ENCODE results near the gene BTBD1. TPM values are rescaled to one million over a fixed set of nuclear protein-coding genes. Genes with fewer than 3 reads are reported as not detected.
"Not testable (repeated sequence)": the region's sequence is repeated elsewhere in the genome, so short reads cannot be mapped to it uniquely, and the experiment has no call there.

The BTBD1 gene
- total RNA-seq, 1 donor from 2014 or later = 155 TPM

GRCh38 chr15:83064859-83065258 is 2.2 kb downstream of the BTBD1 start:
- intact Hi-C loops (cut with micrococcal nuclease) = no loop called here
- ATAC-seq (no peak), DNase-seq (no peak)

DNA sequence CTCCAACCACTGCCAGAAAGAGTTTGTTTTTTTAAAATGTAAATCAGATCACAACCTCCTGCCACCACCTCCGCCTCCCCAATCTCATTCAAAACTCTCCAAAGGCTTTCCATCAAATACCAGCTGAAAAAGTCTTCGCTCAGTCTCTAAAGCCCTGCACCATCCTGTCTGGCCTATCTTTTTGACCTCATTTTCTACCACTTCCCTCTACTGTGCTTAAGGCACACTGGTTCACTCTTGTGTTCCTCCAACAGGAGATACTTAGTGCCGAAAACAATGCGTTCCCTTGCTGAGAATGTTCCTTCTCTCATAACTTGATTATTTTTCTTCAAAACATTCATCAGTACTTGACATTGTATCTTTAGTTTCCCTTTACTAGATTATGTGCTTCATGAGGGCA is 3.5 kb downstream of the BTBD1 start:
- ATAC-seq (no peak), DNase-seq (no peak)
- intact Hi-C loops (cut with micrococcal nuclease) = no loop called here

GRCh38 chr15:83062768-83063180 is 4.3 kb downstream of the BTBD1 start:
- intact Hi-C loops (cut with micrococcal nuclease) = no loop called here
- ATAC-seq = no peak

DNA sequence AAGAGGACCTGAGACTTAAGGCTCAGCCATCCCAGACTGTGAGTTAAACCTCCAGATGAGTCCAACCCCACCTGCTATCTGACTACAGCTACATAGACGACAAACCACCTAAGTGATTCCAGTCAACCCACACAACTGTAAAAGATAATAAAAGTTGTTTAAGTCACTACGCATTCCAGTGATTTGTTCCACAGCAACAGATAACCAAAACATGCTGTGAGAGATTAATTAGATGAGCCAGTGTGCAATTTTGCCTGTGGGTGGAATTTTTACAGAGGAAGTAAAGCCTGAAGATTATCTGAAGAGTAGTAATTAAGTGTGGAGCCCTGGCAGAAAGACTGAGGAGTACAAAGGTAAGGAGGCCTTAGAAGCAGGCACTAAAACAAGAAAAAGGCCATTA is 5.4 kb downstream of the BTBD1 start:
- DNase-seq (no peak), ATAC-seq (no peak)
- intact Hi-C loops (cut with micrococcal nuclease) = no loop called here

More at GRCh38 chr15:83062768-83063180, 4.3 kb downstream of the BTBD1 start:
- DNase-seq = no peak

- DNase-seq (no peak), ATAC-seq (peak; percentile 80)
- intact Hi-C loops (cut with micrococcal nuclease) = no loop called here
These were observed 9.2 kb downstream of the BTBD1 start for GRCh38 chr15:83057696-83058376.

- intact Hi-C loops (cut with micrococcal nuclease) = no loop called here
- ATAC-seq (no peak), DNase-seq (no peak)
These were observed 10.1 kb downstream of the BTBD1 start for GRCh38 chr15:83057002-83057401.

- intact Hi-C loops (cut with micrococcal nuclease) = no loop called here
- DNase-seq (no peak), ATAC-seq (no peak)
These were observed 13.9 kb downstream of the BTBD1 start for GRCh38 chr15:83053151-83053550.

DNA sequence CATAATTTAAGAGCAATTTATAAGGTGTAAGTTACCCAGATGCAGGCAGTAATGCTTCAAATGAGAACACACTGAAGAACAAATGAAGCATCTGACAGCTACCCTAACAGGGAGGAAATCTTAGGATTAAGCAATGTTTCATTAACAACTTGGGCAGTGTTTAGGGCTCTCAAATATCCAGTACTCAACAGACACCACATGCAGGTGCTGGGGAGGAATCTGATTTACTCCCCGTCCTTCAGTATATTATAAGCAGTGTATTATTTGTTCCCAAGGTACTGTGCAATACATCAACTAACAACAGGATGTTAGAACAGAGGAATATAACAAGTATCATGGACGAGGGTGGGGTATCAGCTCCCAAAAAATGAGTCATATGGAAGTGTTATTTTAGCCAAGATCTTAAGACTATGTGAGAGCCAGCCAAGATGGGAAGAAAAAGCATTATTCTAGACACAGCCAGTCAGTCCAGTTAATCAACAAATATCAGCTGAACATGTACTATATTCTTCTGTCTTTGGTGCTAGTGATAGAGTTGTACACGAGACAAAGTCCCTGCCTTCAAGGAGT is 20.4 kb downstream of the BTBD1 start:
- ATAC-seq (peak; percentile 47), DNase-seq (no peak)
- intact Hi-C loops (cut with micrococcal nuclease) = no loop called here

DNA sequence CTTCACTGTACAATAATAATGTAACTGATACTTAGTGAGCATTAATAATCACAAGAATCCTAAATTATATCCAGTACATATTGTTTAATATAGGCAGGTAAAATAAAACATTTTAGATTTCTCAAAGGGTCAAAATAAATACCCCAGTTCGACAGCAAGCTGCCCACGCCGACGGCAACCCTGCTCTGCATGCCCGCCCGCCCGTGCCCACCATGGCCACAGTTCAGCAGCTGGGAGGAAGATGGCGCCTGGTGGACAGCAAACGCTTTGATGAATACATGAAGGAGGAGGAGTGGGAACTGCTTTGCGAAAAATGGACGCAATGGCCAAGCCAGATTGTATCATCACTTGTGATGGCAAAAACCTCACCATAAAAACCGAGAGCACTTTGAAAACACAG is 22.9 kb downstream of the BTBD1 start:
- ATAC-seq (no peak), DNase-seq (no peak)
- intact Hi-C loops (cut with micrococcal nuclease) = no loop called here

DNA sequence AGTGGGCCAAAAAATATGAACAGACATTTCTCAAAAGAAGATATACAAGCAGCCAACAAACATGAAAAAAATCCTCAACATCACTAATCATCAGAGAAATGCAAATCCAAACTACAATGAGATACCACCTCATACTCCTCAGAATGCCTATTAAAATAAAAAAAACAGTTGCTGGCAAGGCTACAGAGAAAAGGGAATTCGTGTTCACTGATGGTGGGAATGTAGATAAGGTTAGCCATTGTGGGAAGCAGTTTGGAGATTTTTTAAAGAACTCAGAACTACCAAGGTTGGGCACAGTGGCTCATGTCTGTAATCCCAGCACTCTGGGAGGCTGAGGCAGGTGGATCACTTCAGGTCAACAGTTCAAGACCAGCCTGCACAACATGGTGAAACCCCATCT is 27.8 kb downstream of the BTBD1 start:
- DNase-seq = no peak
- no peak for ATAC-seq
- intact Hi-C loops (cut with micrococcal nuclease) = no loop called here

GRCh38 chr15:83036253-83036652 is 30.8 kb downstream of the BTBD1 start:
- intact Hi-C loops (cut with micrococcal nuclease) = no loop called here
- ATAC-seq = no peak

DNA sequence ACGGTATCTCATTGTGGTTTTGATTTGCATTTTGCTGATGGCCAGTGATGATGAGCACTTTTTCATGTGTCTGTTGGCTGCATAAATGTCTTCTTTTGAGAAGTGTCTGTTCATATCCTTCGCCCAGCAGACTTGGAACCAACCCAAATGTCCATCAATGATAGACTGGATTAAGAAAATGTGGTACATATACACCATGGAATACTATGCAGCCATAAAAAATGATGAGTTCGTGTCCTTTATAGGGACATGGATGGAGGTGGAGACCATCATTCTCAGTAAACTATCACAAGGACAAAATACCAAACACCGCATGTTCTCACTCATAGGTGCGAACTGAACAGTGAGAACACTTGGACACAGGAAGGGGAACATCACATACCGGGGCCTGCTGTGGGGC is 35.8 kb downstream of the BTBD1 start:
- ATAC-seq; DNase-seq; intact Hi-C loops (cut with micrococcal nuclease): not testable (repeated sequence)

More at GRCh38 chr15:83036253-83036652, 30.8 kb downstream of the BTBD1 start:
- DNase-seq = no peak

GRCh38 chr15:83030021-83030420 is 37.0 kb downstream of the BTBD1 start:
- DNase-seq (no peak), ATAC-seq (no peak)
- intact Hi-C loops (cut with micrococcal nuclease) = no loop called here

DNA sequence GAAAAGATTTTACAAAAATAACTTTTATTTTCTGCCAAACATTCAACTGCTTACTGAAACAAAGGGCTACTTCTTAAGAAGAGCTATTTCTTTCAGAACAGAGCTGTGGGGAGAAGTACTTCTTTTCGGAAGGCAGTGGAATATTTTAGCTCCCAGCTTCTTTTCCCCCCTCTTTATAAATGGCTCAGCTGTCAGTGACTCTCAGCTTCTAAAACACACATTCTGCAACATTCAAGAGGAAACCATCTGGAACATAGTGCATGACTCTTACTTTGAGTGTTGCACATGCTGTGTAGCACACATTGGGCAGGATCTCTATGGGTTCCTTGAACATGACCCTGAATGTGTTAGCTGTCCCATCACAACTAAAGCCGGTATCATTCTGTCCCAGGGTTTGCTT is 48.6 kb downstream of the BTBD1 start:
- intact Hi-C loops (cut with micrococcal nuclease) = no loop called here
- ATAC-seq (no peak), DNase-seq (no peak)

DNA sequence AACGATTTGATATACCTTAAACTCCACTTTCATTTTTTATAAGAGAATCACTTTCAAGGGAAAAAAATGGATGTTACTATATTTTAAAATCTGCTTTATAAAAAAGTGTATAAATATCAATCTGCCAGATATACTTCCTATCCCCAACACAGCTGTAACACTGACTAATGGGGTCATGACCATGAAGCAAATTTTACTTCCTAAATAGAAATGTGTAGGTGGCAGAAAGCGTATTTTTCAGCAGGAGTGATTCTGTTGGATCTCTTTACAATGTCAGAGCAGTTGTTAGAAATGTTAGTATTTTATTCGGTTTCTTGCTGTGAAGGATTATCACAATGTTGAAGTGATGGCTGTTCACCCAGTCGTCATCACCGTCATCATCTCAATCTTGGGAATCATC is 50.1 kb downstream of the BTBD1 start:
- intact Hi-C loops (cut with micrococcal nuclease) = no loop called here
- DNase-seq (no peak), ATAC-seq (no peak)

DNA sequence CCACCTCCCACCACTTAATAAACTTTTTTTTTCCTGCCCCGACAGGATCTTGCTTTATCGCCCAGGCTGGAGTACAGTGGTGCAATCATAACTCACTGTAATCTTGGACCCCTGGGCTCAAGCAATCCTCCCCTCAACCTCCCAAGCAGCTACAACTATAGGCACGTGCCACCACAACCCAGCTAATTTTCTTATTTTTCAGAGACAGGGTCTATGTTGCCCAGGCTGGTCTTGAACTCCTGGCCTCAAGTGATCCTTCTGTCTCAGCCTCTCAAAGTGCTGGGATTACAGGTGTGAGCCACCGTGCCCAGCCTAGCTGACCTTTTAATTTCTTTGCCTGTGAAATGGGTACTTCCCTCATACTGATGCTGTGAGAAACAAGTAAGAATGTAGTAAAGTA is 51.7 kb downstream of the BTBD1 start:
- intact Hi-C loops (cut with micrococcal nuclease) = no loop called here
- DNase-seq (no peak), ATAC-seq (no peak)

DNA sequence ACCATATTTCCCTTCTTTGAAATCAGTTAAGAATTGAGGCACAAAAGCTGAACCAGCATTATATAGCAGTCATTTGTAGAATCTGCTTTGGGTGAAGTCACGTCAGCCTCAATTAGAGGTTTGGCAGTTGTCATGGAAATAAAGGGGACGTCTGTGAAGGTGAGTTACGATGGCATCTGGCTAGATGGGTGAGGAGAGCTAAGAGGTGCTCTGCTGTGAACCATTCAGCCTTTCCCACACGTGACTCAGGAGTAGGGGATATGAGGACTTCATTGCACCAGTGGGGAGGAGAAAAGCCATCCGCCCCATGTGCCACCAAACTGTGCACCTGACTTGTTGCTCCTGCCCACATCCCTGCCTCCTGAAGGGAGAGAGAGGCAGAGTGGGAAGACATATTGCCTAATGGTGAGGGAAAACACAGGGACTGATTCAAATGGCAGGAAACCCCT is 52.8 kb downstream of the BTBD1 start:
- ATAC-seq (no peak), DNase-seq (no peak)
- intact Hi-C loops (cut with micrococcal nuclease) = no loop called here

DNA sequence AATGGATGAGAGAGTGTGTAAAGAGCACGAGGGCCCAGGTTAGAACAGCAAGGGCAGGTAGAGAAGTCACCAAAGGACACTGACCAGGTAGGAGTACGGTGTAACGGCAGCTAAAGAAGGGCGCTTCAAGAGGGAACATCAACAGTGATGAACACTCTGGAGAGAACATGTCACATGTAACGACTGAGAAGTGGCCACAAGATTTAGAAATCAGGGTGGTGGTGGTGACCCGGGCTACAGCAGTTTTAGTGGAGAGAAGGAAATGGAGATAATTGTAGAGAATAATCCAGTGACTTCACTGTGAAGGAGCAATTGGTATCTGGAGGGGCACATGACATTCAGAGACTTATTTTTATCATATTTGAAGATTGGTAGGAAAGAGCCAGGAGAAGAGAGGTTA is 54.4 kb downstream of the BTBD1 start:
- intact Hi-C loops (cut with micrococcal nuclease) = no loop called here
- ATAC-seq (no peak), DNase-seq (no peak)

- DNase-seq (no peak), ATAC-seq (no peak)
- intact Hi-C loops (cut with micrococcal nuclease) = no loop called here
These were observed 55.0 kb downstream of the BTBD1 start for GRCh38 chr15:83012076-83012426.

DNA sequence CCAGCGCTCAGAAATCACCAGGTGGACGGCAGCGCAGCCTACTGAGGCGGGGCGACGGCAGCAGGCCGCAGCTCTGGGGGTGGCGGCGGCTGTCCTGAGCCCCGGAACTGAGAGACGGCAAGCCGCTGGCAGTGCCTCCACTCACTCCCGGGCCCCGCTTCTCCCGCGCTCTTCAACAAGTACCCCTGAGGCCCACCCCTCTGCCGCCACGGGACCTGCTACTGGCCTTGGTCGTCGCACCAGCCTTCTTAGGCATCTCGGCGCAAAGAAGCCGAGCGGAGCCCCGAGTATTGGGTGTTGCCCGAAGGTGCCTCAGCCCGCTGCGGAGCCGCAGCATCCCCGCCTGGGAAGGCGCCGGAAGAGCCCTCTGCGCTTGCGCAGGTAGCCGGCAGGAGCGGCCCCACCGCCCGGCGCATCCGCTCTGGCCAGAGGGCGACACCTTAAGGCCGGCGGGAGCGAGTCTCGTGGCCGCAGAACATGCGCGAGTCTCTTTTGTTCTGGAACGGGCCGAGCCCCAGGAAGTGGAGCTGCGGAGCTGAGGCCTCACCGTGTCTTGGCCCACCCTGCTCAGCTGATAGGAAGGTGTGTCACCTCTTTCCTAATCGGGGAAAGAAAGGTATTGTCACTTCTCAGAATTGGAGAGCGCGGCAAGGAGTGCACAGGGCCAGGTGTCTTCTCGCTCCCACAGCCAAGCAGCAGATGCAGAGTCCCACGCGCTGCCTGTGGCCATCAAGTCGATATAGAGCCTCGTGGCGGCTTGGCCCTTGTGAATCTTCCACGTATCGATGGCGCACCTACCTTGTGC is 55.6 kb downstream of the BTBD1 start, which contains the start of gene C15orf40:
TSS of gene C15orf40 (minus strand) at position 369 of the 805 bp plus-strand sequence. CDS start at position 337, 32 bp downstream.
- ATAC-seq (peak; percentile 99), DNase-seq (peak; percentile 95)
- intact Hi-C loops (cut with micrococcal nuclease) = no loop called here

All from left ventricle myocardium superior (tissue), 1 donor.